LNCAP (cell line): Measurements from ENCODE around the gene INF2.

Source experiments
- CTCF ChIP-seq: fragments of 450-650 bp; IDR thresholded peaks from 2 replicates; pipeline ENCODE4 v1.5.1; 2017; ENCODE audit warnings: mild to moderate bottlenecking

INF2 gene

GRCh38 chr14:104712881-104713734 is 23.7 kb downstream of the INF2 start:
- no peak for TF ChIP-seq CTCF

- no peak for TF ChIP-seq CTCF
Measured at GRCh38 chr14:104714066-104714465, 24.6 kb downstream of the INF2 start.

- TF ChIP-seq CTCF: no peak
Measured at GRCh38 chr14:104714681-104715080, 25.3 kb downstream of the INF2 start.

- no peak for TF ChIP-seq CTCF
Measured at GRCh38 chr14:104715416-104715815, 26.0 kb downstream of the INF2 start.

GRCh38 chr14:104715871-104716270 is 26.5 kb downstream of the INF2 start:
- no peak for TF ChIP-seq CTCF

GRCh38 chr14:104717137-104717536 is 27.7 kb downstream of the INF2 start:
- TF ChIP-seq CTCF: no peak

GRCh38 chr14:104717646-104718045 is 28.2 kb downstream of the INF2 start:
- no peak for TF ChIP-seq CTCF
